ENCODE results near the gene TMBIM4. TPM values are rescaled to one million over a fixed set of nuclear protein-coding genes. Genes with fewer than 3 reads are reported as not detected.
"Not testable (repeated sequence)": the region's sequence is repeated elsewhere in the genome, so short reads cannot be mapped to it uniquely, and the experiment has no call there.

Gene TMBIM4
- total and polyA plus RNA-seq, 2 donors: 97.0 to 224 TPM

DNA sequence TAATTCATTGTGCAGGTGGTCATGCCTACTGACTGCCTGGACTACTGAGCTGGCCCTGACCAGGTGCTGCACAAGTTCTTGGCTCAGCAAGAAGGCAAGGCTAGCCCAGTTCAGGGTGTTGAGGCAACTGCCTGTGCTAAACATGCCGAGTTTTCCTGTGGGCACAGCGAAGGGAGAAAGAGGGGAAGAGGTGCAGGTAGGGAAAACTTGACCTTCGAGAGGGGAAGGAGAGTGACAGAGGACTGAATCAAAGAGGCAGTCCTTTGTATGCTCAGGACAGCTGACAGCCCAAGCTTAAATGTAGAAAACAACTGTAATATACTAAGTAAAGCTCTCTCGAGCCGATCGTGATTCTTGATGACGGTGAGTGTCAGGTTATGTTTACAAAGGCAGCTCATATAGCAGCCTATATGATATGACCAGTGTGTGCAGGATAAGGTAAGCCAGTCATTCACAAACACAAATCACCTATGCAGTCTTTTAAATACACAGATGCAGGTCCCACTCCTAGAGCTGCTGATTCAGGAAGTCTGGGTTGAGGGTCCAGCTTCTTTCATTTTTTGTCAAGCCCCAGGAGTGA is 21.8 kb upstream of the TMBIM4 start:
- H3K4me1 ChIP-seq (ENCODE audit: insufficient read depth): peaks cover 2% of the 10 kb centered on the region
- H3K36me3 ChIP-seq (ENCODE audit: insufficient read depth): peaks cover 1% of the 10 kb centered on the region
- WGBS: 54% methylated on average over 7 of the region's 7 CpGs
- no peak overlapping the region for H3K27ac ChIP-seq (ENCODE audit: low read depth)
- no peak overlapping the region for H3K4me3 ChIP-seq (ENCODE audit: low read depth, low read length)
- DNase-seq (ENCODE audit: extremely low spot score): no peak

- H3K27ac ChIP-seq (ENCODE audit: low read depth): peak overlapping the region; percentile 7
- peaks cover 1% of the 10 kb centered on the region for H3K36me3 ChIP-seq (ENCODE audit: insufficient read depth)
- H3K4me3 ChIP-seq (ENCODE audit: low read depth, low read length): no peak overlapping the region
- WGBS: 47% methylated on average over 1 of the region's 1 CpG
- DNase-seq (ENCODE audit: extremely low spot score): no peak
- H3K4me1 ChIP-seq (ENCODE audit: insufficient read depth): peaks cover 2% of the 10 kb centered on the region
Measured at GRCh38 chr12:66190519-66191370, 20.9 kb upstream of the TMBIM4 start.

- no peak for DNase-seq (ENCODE audit: extremely low spot score)
- H3K36me3 ChIP-seq (ENCODE audit: insufficient read depth): peaks cover 1% of the 10 kb centered on the region
- no peak overlapping the region for H3K27ac ChIP-seq (ENCODE audit: low read depth)
- 64% methylated on average over 6 of the region's 6 CpGs for WGBS
- H3K4me1 ChIP-seq (ENCODE audit: insufficient read depth): peaks cover 2% of the 10 kb centered on the region
- peak overlapping the region; percentile 68 for H3K4me3 ChIP-seq (ENCODE audit: low read depth, low read length)
Measured at GRCh38 chr12:66189889-66190288, 20.1 kb upstream of the TMBIM4 start.

- peak overlapping the region; percentile 68 for H3K4me3 ChIP-seq (ENCODE audit: low read depth, low read length)
- 14% methylated on average over 18 of the region's 18 CpGs for WGBS
Measured at GRCh38 chr12:66189486-66189843, 19.7 kb upstream of the TMBIM4 start.

DNA sequence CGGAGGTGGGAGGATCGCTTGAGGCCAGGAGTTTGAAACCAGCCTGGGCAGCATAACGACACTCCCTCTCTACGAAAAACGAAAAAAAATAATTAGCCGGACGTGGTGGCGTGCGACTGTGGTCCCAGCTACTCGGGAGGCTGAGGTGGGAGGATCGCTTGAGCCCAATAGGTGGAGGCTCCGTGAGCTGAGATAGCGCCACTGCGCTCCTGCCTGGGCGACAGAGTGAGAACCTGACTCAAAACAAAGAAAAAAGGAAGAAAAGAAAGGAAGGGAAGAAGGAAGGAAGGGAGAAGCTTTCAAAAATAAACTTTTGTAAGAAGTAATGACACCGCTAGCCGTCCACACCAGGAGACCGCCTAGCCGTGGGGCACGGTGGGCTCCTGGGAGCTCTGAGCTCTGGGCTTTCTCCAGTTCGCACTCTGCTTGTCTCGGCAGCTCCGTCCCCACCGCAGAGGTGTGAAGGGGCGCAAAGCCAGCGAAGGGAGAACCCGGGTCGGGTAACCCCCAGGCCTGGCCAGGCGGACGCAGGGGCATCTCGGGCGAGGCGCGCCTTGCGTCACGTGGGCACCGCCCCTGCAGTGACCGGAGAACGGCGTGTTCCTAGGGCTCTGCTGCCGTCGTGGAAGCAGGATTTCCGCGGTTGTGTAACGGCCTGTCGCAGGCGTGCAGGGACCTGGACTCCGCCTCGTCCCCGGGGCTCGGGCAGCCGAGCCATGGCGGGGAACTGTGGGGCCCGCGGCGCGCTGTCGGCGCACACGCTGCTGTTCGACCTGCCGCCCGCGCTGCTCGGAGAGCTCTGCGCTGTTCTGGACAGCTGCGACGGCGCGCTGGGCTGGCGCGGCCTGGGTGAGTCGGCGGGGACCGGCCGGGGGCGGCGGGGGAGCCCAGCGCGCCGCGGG is 19.0 kb upstream of the TMBIM4 start, which contains the start of gene IRAK3:
TSS of gene IRAK3 (plus strand) at position 631 of the 902 bp plus-strand sequence. CDS start at position 717, 86 bp downstream.
- H3K4me1 ChIP-seq (ENCODE audit: insufficient read depth): peaks cover 2% of the 10 kb centered on the region
- DNase-seq (ENCODE audit: extremely low spot score): no peak
- WGBS: 19% methylated on average over 82 of the region's 82 CpGs
- peak within 1 kb of the TSS; percentile 81 for H3K27ac ChIP-seq (ENCODE audit: low read depth)
- no peaks in the 10 kb centered on the region for H3K36me3 ChIP-seq (ENCODE audit: insufficient read depth)
- H3K4me3 ChIP-seq (ENCODE audit: low read depth, low read length): peak within 1 kb of the TSS; percentile 68

More at GRCh38 chr12:66189486-66189843, 19.7 kb upstream of the TMBIM4 start:
- H3K4me1 ChIP-seq (ENCODE audit: insufficient read depth): peaks cover 2% of the 10 kb centered on the region
- DNase-seq (ENCODE audit: extremely low spot score): no peak
- peak overlapping the region; percentile 81 for H3K27ac ChIP-seq (ENCODE audit: low read depth)
- peaks cover 1% of the 10 kb centered on the region for H3K36me3 ChIP-seq (ENCODE audit: insufficient read depth)

DNA sequence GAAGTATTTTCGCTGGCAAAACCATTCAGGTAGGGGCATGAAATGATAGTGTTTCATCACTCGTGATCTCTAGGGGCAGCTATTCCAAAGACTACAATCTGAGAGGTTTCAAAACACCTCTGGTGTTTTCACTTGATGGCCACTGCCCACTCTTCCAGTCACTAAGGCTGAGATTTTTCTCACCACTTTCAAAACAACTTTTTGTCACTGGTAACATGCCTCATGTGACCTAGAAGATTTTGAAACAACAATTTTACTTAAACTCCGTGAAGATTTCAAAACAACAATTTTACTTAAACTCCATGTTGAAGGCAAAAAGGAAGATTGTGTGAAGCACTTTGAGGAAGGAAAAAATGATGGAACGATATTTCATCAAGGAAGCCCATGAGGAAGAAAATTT is 18.0 kb upstream of the TMBIM4 start:
- H3K4me3 ChIP-seq (ENCODE audit: low read depth, low read length): no peak overlapping the region
- H3K36me3 ChIP-seq (ENCODE audit: insufficient read depth): no peaks in the 10 kb centered on the region
- peaks cover 2% of the 10 kb centered on the region for H3K4me1 ChIP-seq (ENCODE audit: insufficient read depth)
- WGBS: 94% methylated on average over 4 of the region's 4 CpGs
- no peak for DNase-seq (ENCODE audit: extremely low spot score)
- H3K27ac ChIP-seq (ENCODE audit: low read depth): no peak overlapping the region

- Histone ChIP-seq H3K4me3 (ENCODE audit: low read depth, low read length) (no peak overlapping the region), H3K4me1 (ENCODE audit: insufficient read depth) (peaks cover 2% of the 10 kb centered on the region), H3K27ac (ENCODE audit: low read depth) (no peak overlapping the region), H3K36me3 (ENCODE audit: insufficient read depth) (no peaks in the 10 kb centered on the region)
- 86% methylated on average over 2 of the region's 2 CpGs for WGBS
- DNase-seq (ENCODE audit: extremely low spot score): no peak
Measured at GRCh38 chr12:66187036-66187435, 17.2 kb upstream of the TMBIM4 start.

- 91% methylated on average over 2 of the region's 3 CpGs for WGBS
Measured at GRCh38 chr12:66184822-66185221, 15.0 kb upstream of the TMBIM4 start.

DNA sequence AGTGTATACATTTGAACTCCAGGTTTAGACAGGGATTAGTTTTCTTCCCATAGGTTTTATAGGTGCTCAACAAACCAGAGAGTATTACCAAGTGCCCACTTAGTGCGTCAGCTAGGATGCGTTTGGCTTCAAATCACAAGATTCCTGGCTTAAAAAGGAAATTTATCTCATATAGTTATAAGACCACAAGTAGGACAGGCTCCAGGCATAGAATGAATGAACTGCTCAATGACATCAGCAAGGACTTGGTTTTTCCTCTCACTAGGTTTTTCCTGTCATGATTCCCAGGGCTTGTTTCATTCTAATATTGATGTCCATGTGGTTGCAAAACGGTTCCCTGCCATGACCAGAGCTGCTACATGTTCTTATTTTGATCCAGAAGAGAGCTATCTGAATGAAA is 13.2 kb upstream of the TMBIM4 start:
- no peaks in the 10 kb centered on the region for H3K36me3 ChIP-seq (ENCODE audit: insufficient read depth)
- 48% methylated on average over 3 of the region's 3 CpGs for WGBS
- H3K4me3 ChIP-seq (ENCODE audit: low read depth, low read length): no peak overlapping the region
- no peaks in the 10 kb centered on the region for H3K4me1 ChIP-seq (ENCODE audit: insufficient read depth)
- H3K27ac ChIP-seq (ENCODE audit: low read depth): no peak overlapping the region
- no peak for DNase-seq (ENCODE audit: extremely low spot score)

More at GRCh38 chr12:66184822-66185221, 15.0 kb upstream of the TMBIM4 start:
- not testable (repeated sequence) for H3K4me3 ChIP-seq (ENCODE audit: low read depth, low read length); H3K36me3 ChIP-seq (ENCODE audit: insufficient read depth); DNase-seq (ENCODE audit: extremely low spot score); H3K27ac ChIP-seq (ENCODE audit: low read depth); H3K4me1 ChIP-seq (ENCODE audit: insufficient read depth)

GRCh38 chr12:66176105-66176900 is 6.5 kb upstream of the TMBIM4 start:
- no peak for DNase-seq (ENCODE audit: extremely low spot score)
- Histone ChIP-seq H3K4me1 (ENCODE audit: insufficient read depth) (no peaks in the 10 kb centered on the region), H3K27ac (ENCODE audit: low read depth) (no peak overlapping the region), H3K4me3 (ENCODE audit: low read depth, low read length) (no peak overlapping the region), H3K36me3 (ENCODE audit: insufficient read depth) (no peaks in the 10 kb centered on the region)
- WGBS: 19% methylated on average over 1 of the region's 1 CpG

- not testable (repeated sequence) for H3K4me3 ChIP-seq (ENCODE audit: low read depth, low read length)
- WGBS: 96% methylated on average over 52 of the region's 54 CpGs
Measured at GRCh38 chr12:66174391-66175325, 4.9 kb upstream of the TMBIM4 start.

DNA sequence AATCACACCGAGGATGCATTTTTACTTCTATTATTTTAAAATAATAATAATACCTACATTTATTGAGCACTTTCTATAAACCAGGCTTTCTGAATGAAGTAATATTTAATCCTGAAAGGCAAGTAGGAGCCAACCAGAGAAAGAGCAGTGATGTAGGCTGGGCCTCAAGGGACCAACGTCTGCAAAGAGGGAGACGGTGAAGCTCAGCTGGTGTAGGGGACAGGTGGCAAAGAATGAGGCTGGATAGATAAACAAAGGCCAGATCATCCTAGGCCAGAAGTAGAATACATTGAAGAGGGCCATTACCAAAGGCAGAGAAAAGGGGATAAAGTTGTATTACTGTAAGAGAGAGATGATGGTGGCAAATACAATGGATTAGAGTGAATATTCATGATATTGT is 810 bp upstream of the TMBIM4 start:
- Histone ChIP-seq H3K27ac (ENCODE audit: low read depth) (no peak overlapping the region), H3K36me3 (ENCODE audit: insufficient read depth) (no peaks in the 10 kb centered on the region), H3K4me3 (ENCODE audit: low read depth, low read length) (peak overlapping the region; percentile 72), H3K4me1 (ENCODE audit: insufficient read depth) (no peaks in the 10 kb centered on the region)
- 97% methylated on average over 3 of the region's 3 CpGs for WGBS
- DNase-seq (ENCODE audit: extremely low spot score): no peak

More at GRCh38 chr12:66174391-66175325, 4.9 kb upstream of the TMBIM4 start:
- not testable (repeated sequence) for H3K4me1 ChIP-seq (ENCODE audit: insufficient read depth); DNase-seq (ENCODE audit: extremely low spot score); H3K27ac ChIP-seq (ENCODE audit: low read depth); H3K36me3 ChIP-seq (ENCODE audit: insufficient read depth)

All from urinary bladder (tissue), 4 donors.